ENCODE data around the gene REXO2.

GRCh38 chr11:114412946-114413345 lies 26.3 kb upstream of the REXO2 start:
- TF ChIP-seq EZH2 (IDR thresholded peaks at IDR 0.05; ENCODE audit: borderline replicate concordance, low read depth, low read length, severe bottlenecking) (no peak), CTCF (IDR thresholded peaks at IDR 0.05; ENCODE audit: borderline replicate concordance, extremely low read depth, low read length, poor library complexity, severe bottlenecking) (no peak)
